Fibroblast of lung (primary cell): ENCODE data around the gene SLC39A6. TPM values are rescaled to one million over a fixed set of nuclear protein-coding genes. Genes with fewer than 3 reads are reported as not detected.

Experiments
- DNase-seq, 2 donors: peaks; one replicate each; pipeline versions ENCODE4 v3.0.0 to v3.0.0-alpha.2; 2010; ENCODE audit warnings: low read depth in 2 of 2
- H2AFZ ChIP-seq: 2 replicates; pipeline ENCODE4 v1.5.1; 2012; ENCODE audit warnings: low read length, control low read depth, inconsistent platforms
- H3K27ac ChIP-seq: 2 replicates; pipeline ENCODE4 v1.5.1; 2011; ENCODE audit warnings: low read length, control low read depth; ENCODE audit not compliant: insufficient read depth
- H3K27me3 ChIP-seq: 2 replicates; pipeline ENCODE4 v1.5.1; 2011; ENCODE audit warnings: mild to moderate bottlenecking, low read length; ENCODE audit not compliant: control insufficient read depth, insufficient read depth
- H3K36me3 ChIP-seq: 2 replicates; pipeline ENCODE4 v1.5.1; 2011; ENCODE audit warnings: low read length; ENCODE audit not compliant: control insufficient read depth, insufficient read depth
- H3K4me1 ChIP-seq: 2 replicates; pipeline ENCODE4 v1.5.1; 2011; ENCODE audit warnings: low read length; ENCODE audit not compliant: control insufficient read depth, insufficient read depth; ENCODE audit errors: extremely low read depth
- H3K4me2 ChIP-seq: 2 replicates; pipeline ENCODE4 v1.5.1; 2011; ENCODE audit warnings: low read length, control low read depth; ENCODE audit not compliant: insufficient read depth; ENCODE audit errors: extremely low read depth
- H3K4me3 ChIP-seq, 4 experiments: fragments of 200-600 bp in 1 of 4; sonication (generic) in 1 of 4; replicated peaks in 1 of 4; 2 replicates each; pipeline ENCODE4 v1.5.1; 2011 to 2016; ENCODE audit warnings: low read length in 4 of 4, low read depth in 3 of 4, mild to moderate bottlenecking in 3 of 4, control low read depth in 2 of 4, inconsistent platforms in 1 of 4, mixed read lengths in 1 of 4; ENCODE audit not compliant: insufficient read depth in 1 of 4; ENCODE audit errors: control extremely low read depth in 1 of 4
- H3K79me2 ChIP-seq: 2 replicates; pipeline ENCODE4 v1.5.1; 2012; ENCODE audit warnings: mild to moderate bottlenecking, low read length, inconsistent platforms; ENCODE audit not compliant: control insufficient read depth, insufficient read depth
- H3K9ac ChIP-seq: 2 replicates; pipeline ENCODE4 v1.5.1; 2011; ENCODE audit warnings: mild to moderate bottlenecking, low read length, control low read depth; ENCODE audit not compliant: insufficient read depth
- H3K9me3 ChIP-seq: 2 replicates; pipeline ENCODE4 v1.5.1; 2012; ENCODE audit warnings: low read depth, low read length; ENCODE audit not compliant: control insufficient read depth, insufficient read depth
- H4K20me1 ChIP-seq: 2 replicates; pipeline ENCODE4 v1.5.1; 2011; ENCODE audit warnings: low read length; ENCODE audit not compliant: control insufficient read depth, insufficient read depth; ENCODE audit errors: extremely low read depth
- CTCF ChIP-seq, 2 donors: IDR thresholded peaks in 1 of 2; conservative IDR thresholded peaks in 1 of 2; 1 replicate in 1 of 2; 2 replicates in 1 of 2; pipeline ENCODE4 v1.5.1; 2011 to 2012; ENCODE audit warnings: low read length in 2 of 2, control low read depth in 1 of 2, inconsistent platforms in 1 of 2, low read depth in 1 of 2, mild to moderate bottlenecking in 1 of 2
- EZH2 ChIP-seq: IDR thresholded peaks from 2 replicates; pipeline ENCODE4 v1.5.1; 2012; ENCODE audit warnings: low read length, control low read depth, mild to moderate bottlenecking; ENCODE audit errors: missing control alignments
- polyA plus RNA-seq, 2 donors: library from polyadenylated mRNA; depleted of rRNA in 1 of 2; stranded (reverse) in 1 of 2; unstranded in 1 of 2; fragments of >200 nt; gene quantifications; 2 replicates each; pipeline ENCODE4 v1.2.1, GENCODE V29; 2011 to 2012; ENCODE audit warnings: missing spikeins in 1 of 2
- total RNA-seq: library from RNA; depleted of rRNA; stranded (reverse); fragments of >200 nt; gene quantifications from 2 replicates; pipeline ENCODE4 v1.2.1, GENCODE V29; 2014

Gene SLC39A6
- total and polyA plus RNA-seq, 2 donors (not counting 1 experiment from before 2014, with no cell fraction given) = 118 to 164 TPM

GRCh38 chr18:36139245-36139644 is 10.1 kb upstream of the SLC39A6 start:
- H3K27me3 ChIP-seq = no peaks in the 10 kb centered on the region
- no peaks in the 10 kb centered on the region for H3K9me3 ChIP-seq
- H3K27ac ChIP-seq = no peak overlapping the region
- H3K36me3 ChIP-seq = peaks cover 10% of the 10 kb centered on the region
- H3K79me2 ChIP-seq = peaks cover 1% of the 10 kb centered on the region
- no peak overlapping the region for H3K4me3 ChIP-seq
- H3K4me1 ChIP-seq = no peaks in the 10 kb centered on the region
- no peaks in the 10 kb centered on the region for H4K20me1 ChIP-seq
- no peak overlapping the region for H2AFZ ChIP-seq
- DNase-seq = no peak
- H3K9ac ChIP-seq = no peak overlapping the region
- TF ChIP-seq CTCF (conservative IDR thresholded peaks at IDR 0.05 in 1 of 2, IDR thresholded peaks at IDR 0.05 in 1 of 2; ENCODE audit: low read depth in 1 of 2, low read length in 2 of 2) = no peak
- no peak for TF ChIP-seq EZH2
- H3K4me2 ChIP-seq = no peak overlapping the region

GRCh38 chr18:36135264-36135663 is 6.1 kb upstream of the SLC39A6 start:
- peaks cover 4% of the 10 kb centered on the region for H3K36me3 ChIP-seq
- peaks cover 35% of the 10 kb centered on the region for H3K79me2 ChIP-seq

GRCh38 chr18:36132756-36133155 is 3.6 kb upstream of the SLC39A6 start:
- no peaks in the 10 kb centered on the region for H3K27me3 ChIP-seq
- no peak overlapping the region for H2AFZ ChIP-seq
- H3K9me3 ChIP-seq = no peaks in the 10 kb centered on the region
- H3K4me1 ChIP-seq = no peaks in the 10 kb centered on the region
- H3K36me3 ChIP-seq = no peaks in the 10 kb centered on the region
- no peak overlapping the region for H3K4me2 ChIP-seq
- H3K4me3 ChIP-seq = no peak overlapping the region
- no peak overlapping the region for H3K27ac ChIP-seq
- DNase-seq = no peak
- no peaks in the 10 kb centered on the region for H4K20me1 ChIP-seq
- peaks cover 42% of the 10 kb centered on the region for H3K79me2 ChIP-seq
- TF ChIP-seq CTCF (conservative IDR thresholded peaks at IDR 0.05 in 1 of 2, IDR thresholded peaks at IDR 0.05 in 1 of 2; ENCODE audit: low read depth in 1 of 2, low read length in 2 of 2) (no peak), EZH2 (no peak)
- no peak overlapping the region for H3K9ac ChIP-seq

More at GRCh38 chr18:36135264-36135663, 6.1 kb upstream of the SLC39A6 start:
- Histone ChIP-seq H3K9me3 (no peaks in the 10 kb centered on the region), H3K27ac (no peak overlapping the region), H3K4me2 (no peak overlapping the region), H2AFZ (no peak overlapping the region), H4K20me1 (no peaks in the 10 kb centered on the region), H3K4me3 (no peak overlapping the region), H3K9ac (no peak overlapping the region), H3K4me1 (no peaks in the 10 kb centered on the region), H3K27me3 (no peaks in the 10 kb centered on the region)
- DNase-seq = no peak
- no peak for TF ChIP-seq CTCF (conservative IDR thresholded peaks at IDR 0.05 in 1 of 2, IDR thresholded peaks at IDR 0.05 in 1 of 2; ENCODE audit: low read depth in 1 of 2, low read length in 2 of 2)
- TF ChIP-seq EZH2 = no peak
